T-cell (primary cell): ENCODE measurements around the gene RBM23. TPM values are rescaled to one million over a fixed set of nuclear protein-coding genes. Genes with fewer than 3 reads are reported as not detected.

Source experiments
- ATAC-seq, 4 experiments: fragments of 200-7000 bp in 3 of 4; fragments of 150-1000 bp in 1 of 4; cut with Tn5 transposase; replicated peaks in 1 of 4; 1 replicate in 3 of 4; 2 replicates in 1 of 4; pipeline ENCODE4 v1.10.0; 2021; ENCODE audit warnings: moderate library complexity in 3 of 4, mild to moderate bottlenecking in 2 of 4, moderate number of reproducible peaks in 1 of 4
- CTCF ChIA-PET, 2 donors: fragments of 300-600 bp; sonication (Branson Sonifier 250); formaldehyde crosslinking; loops; one replicate each; lab custom pipeline; 2022; ENCODE audit warnings: antibody characterized with exemption in 2 of 2; lab: Charles Lee
- POLR2A ChIA-PET, 2 donors: fragments of 300-600 bp; sonication (Branson Sonifier 250); formaldehyde crosslinking; loops; one replicate each; lab custom pipeline; 2022; ENCODE audit warnings: antibody characterized with exemption in 2 of 2; lab: Charles Lee
- DNase-seq, 35 experiments: peaks; one replicate each; pipeline versions ENCODE4 v3.0.0 to v3.0.0-alpha.2; 2013 to 2023
- H3K27ac ChIP-seq: one replicate; pipeline ENCODE4 v1.5.1; 2013; ENCODE audit warnings: low read length
- H3K27me3 ChIP-seq, 2 experiments: replicated peaks in 1 of 2; 1 replicate in 1 of 2; 2 replicates in 1 of 2; pipeline versions ENCODE4 v1.6.1 to v1.7.0; 2013; ENCODE audit warnings: low read length in 1 of 2, mixed read lengths in 1 of 2; ENCODE audit not compliant: control insufficient read depth in 2 of 2, insufficient read depth in 2 of 2; ENCODE audit errors: extremely low read depth in 1 of 2
- H3K36me3 ChIP-seq, 2 donors: 1 replicate in 1 of 2; 2 replicates in 1 of 2; pipeline versions ENCODE4 v1.6.1 to v1.7.0; 2013; ENCODE audit warnings: low read length in 1 of 2; ENCODE audit not compliant: control insufficient read depth in 2 of 2, insufficient read depth in 1 of 2; ENCODE audit errors: extremely low read depth in 1 of 2
- H3K4me1 ChIP-seq, 2 experiments: 1 replicate in 1 of 2; 2 replicates in 1 of 2; pipeline versions ENCODE4 v1.6.1 to v1.7.0; 2013; ENCODE audit warnings: low read length in 2 of 2, mixed read lengths in 1 of 2; ENCODE audit not compliant: insufficient read depth in 2 of 2, control insufficient read depth in 1 of 2; ENCODE audit errors: extremely low read depth in 1 of 2
- H3K4me3 ChIP-seq, 2 donors: 1 replicate in 1 of 2; 2 replicates in 1 of 2; pipeline versions ENCODE4 v1.5.1 to v1.7.0; 2013; ENCODE audit warnings: mild to moderate bottlenecking in 2 of 2, low read length in 1 of 2, moderate library complexity in 1 of 2; ENCODE audit not compliant: control insufficient read depth in 1 of 2; ENCODE audit errors: extremely low read depth in 1 of 2
- H3K9me3 ChIP-seq: 2 replicates; pipeline ENCODE4 v1.7.0; 2013
- H3K27ac Mint-ChIP-seq, 2 donors: one replicate each; pipeline ENCODE4 v1.8.0; 2020 to 2021; ENCODE audit warnings: mild to moderate bottlenecking in 2 of 2, mixed read lengths in 2 of 2
- H3K27me3 Mint-ChIP-seq, 2 donors: one replicate each; pipeline ENCODE4 v1.8.0; 2021 to 2022; ENCODE audit warnings: mixed read lengths in 2 of 2
- H3K36me3 Mint-ChIP-seq: one replicate; pipeline ENCODE4 v1.8.0; 2021; ENCODE audit warnings: mixed read lengths
- H3K4me1 Mint-ChIP-seq, 3 donors: one replicate each; pipeline ENCODE4 v1.8.0; 2020 to 2022; ENCODE audit warnings: mixed read lengths in 3 of 3, mild to moderate bottlenecking in 1 of 3
- H3K4me3 Mint-ChIP-seq, 3 donors: one replicate each; pipeline ENCODE4 v1.8.0; 2020 to 2022; ENCODE audit warnings: mild to moderate bottlenecking in 3 of 3, mixed read lengths in 3 of 3, moderate library complexity in 3 of 3
- H3K9me3 Mint-ChIP-seq, 3 donors: one replicate each; pipeline ENCODE4 v1.8.0; 2020 to 2022; ENCODE audit warnings: mixed read lengths in 3 of 3
- WGBS: methylation state at CpG from one replicate; pipeline ENCODE4 v1.1.5; 2013; ENCODE audit warnings: missing lambda C conversion rate; ENCODE audit not compliant: insufficient coverage; 5-methylcytosine and 5-hydroxymethylcytosine counted together
- total RNA-seq, 35 experiments: library from RNA in 6 of 35; stranded (reverse) in 6 of 35; fragments of 120-200 nt in 1 of 35; gene quantifications; one replicate each; pipeline versions ENCODE4 v1.2.1 to v1.2.4 and lab custom pipeline; 2013 to 2026

Gene RBM23
- total RNA-seq, 5 donors from 2014 or later (not counting 1 experiment from before 2014, with no cell fraction given), result 88.7 to 102 (median 94.7) TPM

- no peaks in the 10 kb centered on the region for H3K36me3 Mint-ChIP-seq
- H3K4me1 Mint-ChIP-seq, result peaks cover 54 to 62% (median 56%) of the 10 kb centered on the region in 3 donors
- no peaks in the 10 kb centered on the region for H3K36me3 ChIP-seq
- no peaks in the 10 kb centered on the region for H3K27me3 Mint-ChIP-seq
- peak overlapping the region; percentile 94 to 96 for H3K27ac Mint-ChIP-seq
- CTCF ChIA-PET, result interaction anchor here (0.7 to 2.2 kb wide), 8 partner anchors 12 to 240 kb away, joined by 3 to 35 read pairs (median 5); partner anchors contain the start of gene LRP10 (in 1 of the 2)
- H3K9me3 Mint-ChIP-seq, result no peaks in the 10 kb centered on the region
- H3K4me3 ChIP-seq, result peak overlapping the region; percentile 60 to 65
- no peaks in the 10 kb centered on the region for H3K9me3 ChIP-seq
- peak overlapping the region; percentile 87 to 90 (median 88) for H3K4me3 Mint-ChIP-seq
- peaks cover 22 to 54% of the 10 kb centered on the region in 2 experiments for H3K4me1 ChIP-seq
- peak in 1 of 4 experiments; percentile 33 for ATAC-seq
- 64% methylated on average over 2 of the region's 5 CpGs for WGBS
- H3K27me3 ChIP-seq, result no peaks in the 10 kb centered on the region
- DNase-seq, result peak in 19 of 35 experiments; percentile 17 to 57 (median 26)
- POLR2A ChIA-PET, result interaction anchor here (0.6 to 1.5 kb wide), 4 partner anchors 32 to 1758 kb away, joined by 6 to 12 read pairs (median 10); partner anchors contain the start of gene RBM23 (in 1 of the 2)
- H3K27ac ChIP-seq, result peak overlapping the region; percentile 67
These were observed 31.0 kb downstream of the RBM23 start for GRCh38 chr14:22887990-22888378.

- DNase-seq (peak in 18 of 35 experiments; percentile 2 to 68 (median 18)), ATAC-seq (peak; percentile 13 to 52 (median 20))
- no peaks in the 10 kb centered on the region for H3K9me3 Mint-ChIP-seq
- Histone ChIP-seq H3K27ac (peak overlapping the region; percentile 67), H3K4me1 (peaks cover 22 to 59% of the 10 kb centered on the region in 2 experiments), H3K36me3 (no peaks in the 10 kb centered on the region), H3K27me3 (no peaks in the 10 kb centered on the region), H3K9me3 (no peaks in the 10 kb centered on the region), H3K4me3 (peak overlapping the region; percentile 60 to 65)
- WGBS, result 11% methylated on average over 5 of the region's 11 CpGs
- H3K27ac Mint-ChIP-seq, result peak overlapping the region; percentile 94 to 96
- ChIA-PET CTCF (interaction anchor here (1.0 to 2.2 kb wide), 9 partner anchors 13 to 331 kb away, joined by 3 to 35 read pairs (median 4); partner anchors contain the start of gene LRP10 (in 1 of the 2)), POLR2A (interaction anchor here in 1 of 2 donors (0.7 kb wide), 1 partner anchor 13 kb away, joined by 4 read pairs; no protein-coding TSS in a partner anchor)
- peaks cover 57 to 68% (median 59%) of the 10 kb centered on the region in 3 donors for H3K4me1 Mint-ChIP-seq
- no peaks in the 10 kb centered on the region for H3K27me3 Mint-ChIP-seq
- H3K36me3 Mint-ChIP-seq, result no peaks in the 10 kb centered on the region
- peak overlapping the region; percentile 87 to 90 (median 88) for H3K4me3 Mint-ChIP-seq
These were observed 31.5 kb downstream of the RBM23 start for GRCh38 chr14:22887260-22887989.

- ChIA-PET POLR2A (interaction anchor here (0.7 kb wide), 2 partner anchors 14 kb away, joined by 4 read pairs; no protein-coding TSS in a partner anchor), CTCF (interaction anchor here (0.6 to 2.0 kb wide), 12 partner anchors 10 to 330 kb away, joined by 3 to 28 read pairs (median 4); partner anchors contain the start of genes LRP10 (in 1 of the 2) and OXA1L (in 1 of the 2))
- Histone ChIP-seq H3K27ac (peak overlapping the region; percentile 67), H3K9me3 (no peaks in the 10 kb centered on the region), H3K27me3 (no peaks in the 10 kb centered on the region), H3K36me3 (no peaks in the 10 kb centered on the region), H3K4me3 (peak overlapping the region; percentile 60 to 65), H3K4me1 (peaks cover 22 to 60% of the 10 kb centered on the region in 2 experiments)
- H3K27ac Mint-ChIP-seq, result peak overlapping the region; percentile 94 to 96
- no peaks in the 10 kb centered on the region for H3K9me3 Mint-ChIP-seq
- no peaks in the 10 kb centered on the region for H3K36me3 Mint-ChIP-seq
- WGBS, result under 1% methylated on average over 67 of the region's 77 CpGs
- H3K4me1 Mint-ChIP-seq, result peaks cover 57 to 72% (median 65%) of the 10 kb centered on the region in 3 donors
- no peaks in the 10 kb centered on the region for H3K27me3 Mint-ChIP-seq
- peak; percentile 69 to 76 (median 74) for ATAC-seq
- peak; percentile 48 to 80 (median 62) for DNase-seq
- H3K4me3 Mint-ChIP-seq, result peak overlapping the region; percentile 87 to 90 (median 88)
These were observed 32.3 kb downstream of the RBM23 start for GRCh38 chr14:22886500-22887259.

- Histone ChIP-seq H3K4me1 (peaks cover 22 to 60% of the 10 kb centered on the region in 2 experiments), H3K36me3 (no peaks in the 10 kb centered on the region), H3K9me3 (no peaks in the 10 kb centered on the region), H3K27me3 (no peaks in the 10 kb centered on the region), H3K27ac (no peak overlapping the region), H3K4me3 (peak overlapping the region in 1 of 2 donors; percentile 60)
- Mint-ChIP-seq H3K9me3 (no peaks in the 10 kb centered on the region), H3K36me3 (no peaks in the 10 kb centered on the region), H3K4me1 (peaks cover 57 to 72% (median 67%) of the 10 kb centered on the region in 3 donors), H3K4me3 (peak overlapping the region; percentile 87 to 90 (median 88)), H3K27ac (peak overlapping the region; percentile 79 to 82), H3K27me3 (no peaks in the 10 kb centered on the region)
- ATAC-seq, result no peak
- 97% methylated on average over 14 of the region's 21 CpGs for WGBS
- POLR2A ChIA-PET, result interaction anchor here in 1 of 2 donors (1.0 kb wide), 1 partner anchor 30 kb away, joined by 3 read pairs; no protein-coding TSS in a partner anchor
- no peak for DNase-seq
- CTCF ChIA-PET, result interaction anchor here (0.6 to 2.0 kb wide), 8 partner anchors 13 to 316 kb away, joined by 3 to 28 read pairs (median 4); partner anchors contain the start of genes LRP10 (in 1 of the 2) and OXA1L (in 1 of the 2)
These were observed 33.0 kb downstream of the RBM23 start for GRCh38 chr14:22885975-22886374.

GRCh38 chr14:22884738-22885523 lies 34.0 kb downstream of the RBM23 start:
- peak overlapping the region; percentile 35 to 88 (median 87) for H3K4me3 Mint-ChIP-seq
- peak overlapping the region; percentile 64 to 70 for H3K27ac Mint-ChIP-seq

More at GRCh38 chr14:22884738-22885523, 34.0 kb downstream of the RBM23 start:
- Histone ChIP-seq H3K4me1 (peaks cover 20 to 58% of the 10 kb centered on the region in 2 experiments), H3K36me3 (no peaks in the 10 kb centered on the region), H3K27ac (no peak overlapping the region), H3K4me3 (no peak overlapping the region), H3K9me3 (no peaks in the 10 kb centered on the region), H3K27me3 (no peaks in the 10 kb centered on the region)
- ChIA-PET POLR2A (interaction anchor here in 1 of 2 donors (0.6 to 1.0 kb wide), 2 partner anchors 31 to 1195 kb away, joined by 3 read pairs; no protein-coding TSS in a partner anchor), CTCF (interaction anchor here (0.8 to 2.0 kb wide), 6 partner anchors 12 to 34 kb away, joined by 3 to 28 read pairs (median 6); partner anchors contain the start of genes LRP10 (in 1 of the 2) and RBM23 (in 1 of the 2))
- DNase-seq (no peak), ATAC-seq (no peak)
- Mint-ChIP-seq H3K27me3 (no peaks in the 10 kb centered on the region), H3K4me1 (peaks cover 53 to 66% (median 60%) of the 10 kb centered on the region in 3 donors), H3K9me3 (no peaks in the 10 kb centered on the region), H3K36me3 (no peaks in the 10 kb centered on the region)
- WGBS, result 95% methylated on average over 9 of the region's 11 CpGs
